Transverse colon (tissue), 4 donors: ENCODE results near the gene FDXR. TPM values are rescaled to one million over a fixed set of nuclear protein-coding genes. Genes with fewer than 3 reads are reported as not detected.

Experiments
- DNase-seq: peaks from one replicate; pipeline ENCODE4 v3.0.0-alpha.2; 2019
- H3K27ac ChIP-seq, 4 donors: fragments of 200-600 bp; sonication (generic); 2 replicates each; pipeline ENCODE4 v1.5.1; 2016 to 2018; ENCODE audit warnings: inconsistent platforms in 4 of 4
- H3K27me3 ChIP-seq: fragments of 200-600 bp; sonication (generic); 2 replicates; pipeline ENCODE4 v1.5.1; 2017; ENCODE audit warnings: inconsistent platforms
- H3K36me3 ChIP-seq, 4 donors: fragments of 200-600 bp; sonication (generic); 2 replicates each; pipeline ENCODE4 v1.5.1; 2017 to 2019; ENCODE audit warnings: inconsistent platforms in 4 of 4
- H3K4me1 ChIP-seq, 4 donors: fragments of 200-600 bp; sonication (generic); 2 replicates each; pipeline ENCODE4 v1.5.1; 2017 to 2020; ENCODE audit warnings: inconsistent platforms in 4 of 4
- H3K4me3 ChIP-seq, 4 donors: fragments of 200-600 bp; sonication (generic); 1 replicate in 1 of 4; 2 replicates in 3 of 4; pipeline versions ENCODE4 v1.5.1 to v1.6.1; 2017 to 2019; ENCODE audit warnings: inconsistent platforms in 4 of 4
- H3K9me3 ChIP-seq, 2 donors: fragments of 200-600 bp; sonication (generic); 2 replicates each; pipeline ENCODE4 v1.5.1; 2017 to 2019; ENCODE audit warnings: inconsistent platforms in 2 of 2
- EP300 ChIP-seq: sonication (generic); formaldehyde crosslinking; IDR thresholded peaks from one replicate; pipeline ENCODE4 v1.6.1; 2017; ENCODE audit warnings: antibody characterized with exemption, low read depth
- POLR2A ChIP-seq: fragments of 450-650 bp; IDR thresholded peaks from one replicate; pipeline ENCODE4 v1.6.1; 2016; ENCODE audit warnings: antibody characterized with exemption, mild to moderate bottlenecking, moderate library complexity
- POLR2AphosphoS5 ChIP-seq, 3 donors: sonication (generic); formaldehyde crosslinking; IDR thresholded peaks; one replicate each; pipeline ENCODE4 v1.6.1; 2016; ENCODE audit warnings: antibody characterized with exemption in 3 of 3
- WGBS, 2 donors: methylation state at CpG; one replicate each; pipeline ENCODE4 v1.1.5; 2018; ENCODE audit warnings: low coverage in 1 of 2; 5-methylcytosine and 5-hydroxymethylcytosine counted together
- in situ Hi-C, 4 donors: fragments of 200-750 bp; cut with MboI; loops; one replicate each; pipeline versions ENCODE4 v1.15.0 to v1.15.1; 2017; ENCODE audit warnings: low sequenced_read_pairs in 3 of 4, low pct_ligation_motif_present in 1 of 4, low pct_unique_long_range_greater_than_20kb in 1 of 4
- intact Hi-C: fragments of 100-400 bp; cut with DNase I; formaldehyde crosslinking; loops from one replicate; pipeline ENCODE4 v1.15.1; 2023; ENCODE audit warnings: low total_unique reads
- total RNA-seq, 4 donors: library from RNA; depleted of rRNA; stranded (reverse); fragments of >200 nt; gene quantifications; one replicate each; pipeline ENCODE4 v1.1.0, GENCODE V29; 2016
- TF ChIP-seq, protein P1 (sequence below), 5 experiments: fragments of 200-600 bp in 3 of 5; fragments of 450-650 bp in 2 of 5; sonication (generic) in 3 of 5; IDR thresholded peaks; 1 replicate in 2 of 5; 2 replicates in 3 of 5; pipeline ENCODE4 v1.5.1; 2016 to 2017; ENCODE audit warnings: antibody characterized with exemption in 5 of 5, inconsistent platforms in 3 of 5, mild to moderate bottlenecking in 2 of 5, moderate library complexity in 1 of 5

FDXR gene
- total RNA-seq, 4 donors from 2014 or later: 5.8 to 16.2 (median 10.4) TPM

GRCh38 chr17:74836691-74837467 is 35.9 kb downstream of the FDXR start:
- intact Hi-C loops: no loop called here
- TF ChIP-seq EP300 (no peak), POLR2A (no peak), POLR2AphosphoS5 (IDR thresholded peaks at IDR 0.05) (no peak)
- TF ChIP-seq, protein P1, sequence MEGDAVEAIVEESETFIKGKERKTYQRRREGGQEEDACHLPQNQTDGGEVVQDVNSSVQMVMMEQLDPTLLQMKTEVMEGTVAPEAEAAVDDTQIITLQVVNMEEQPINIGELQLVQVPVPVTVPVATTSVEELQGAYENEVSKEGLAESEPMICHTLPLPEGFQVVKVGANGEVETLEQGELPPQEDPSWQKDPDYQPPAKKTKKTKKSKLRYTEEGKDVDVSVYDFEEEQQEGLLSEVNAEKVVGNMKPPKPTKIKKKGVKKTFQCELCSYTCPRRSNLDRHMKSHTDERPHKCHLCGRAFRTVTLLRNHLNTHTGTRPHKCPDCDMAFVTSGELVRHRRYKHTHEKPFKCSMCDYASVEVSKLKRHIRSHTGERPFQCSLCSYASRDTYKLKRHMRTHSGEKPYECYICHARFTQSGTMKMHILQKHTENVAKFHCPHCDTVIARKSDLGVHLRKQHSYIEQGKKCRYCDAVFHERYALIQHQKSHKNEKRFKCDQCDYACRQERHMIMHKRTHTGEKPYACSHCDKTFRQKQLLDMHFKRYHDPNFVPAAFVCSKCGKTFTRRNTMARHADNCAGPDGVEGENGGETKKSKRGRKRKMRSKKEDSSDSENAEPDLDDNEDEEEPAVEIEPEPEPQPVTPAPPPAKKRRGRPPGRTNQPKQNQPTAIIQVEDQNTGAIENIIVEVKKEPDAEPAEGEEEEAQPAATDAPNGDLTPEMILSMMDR (IDR thresholded peaks at IDR 0.05): no peak
- H3K4me3 ChIP-seq: no peak overlapping the region
- peaks cover 5 to 12% (median 11%) of the 10 kb centered on the region in 4 donors for H3K4me1 ChIP-seq
- 94% methylated on average over 18 of the region's 19 CpGs; no CpG with 5 or more reads in 1 of the 2 donors for WGBS, 2 donors
- no peaks in the 10 kb centered on the region for H3K27me3 ChIP-seq
- H3K9me3 ChIP-seq: no peaks in the 10 kb centered on the region
- in situ Hi-C loops: no loop called here
- no peaks in the 10 kb centered on the region for H3K36me3 ChIP-seq
- no peak for DNase-seq
- H3K27ac ChIP-seq: no peak overlapping the region

DNA sequence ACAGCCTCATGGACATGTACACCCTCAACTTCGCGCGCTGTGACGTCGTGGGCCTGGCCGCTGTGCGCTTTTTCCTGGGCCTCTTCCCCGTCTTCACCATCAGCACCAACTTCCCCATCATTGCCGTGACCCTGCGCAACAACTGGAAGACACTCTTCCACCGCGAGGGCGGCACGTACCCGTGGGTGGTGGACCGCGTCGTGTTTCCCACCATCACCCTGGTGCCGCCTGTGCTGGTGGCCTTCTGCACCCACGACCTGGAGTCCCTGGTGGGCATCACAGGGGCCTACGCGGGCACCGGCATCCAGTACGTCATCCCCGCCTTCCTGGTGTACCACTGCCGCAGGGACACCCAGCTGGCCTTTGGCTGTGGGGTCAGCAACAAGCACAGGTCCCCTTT is 36.6 kb downstream of the FDXR start:
- no peaks in the 10 kb centered on the region for H3K9me3 ChIP-seq
- no peak for DNase-seq
- no peaks in the 10 kb centered on the region for H3K27me3 ChIP-seq
- in situ Hi-C loops (no loop called here), intact Hi-C loops (no loop called here)
- no peak overlapping the region for H3K27ac ChIP-seq
- 93 to 97% methylated on average over 10 to 26 of the region's 26 CpGs for WGBS, 2 donors
- TF ChIP-seq, protein P1 (IDR thresholded peaks at IDR 0.05): no peak
- no peak for TF ChIP-seq POLR2A
- TF ChIP-seq EP300: no peak
- TF ChIP-seq POLR2AphosphoS5 (IDR thresholded peaks at IDR 0.05): no peak
- peaks cover 5 to 9% (median 8%) of the 10 kb centered on the region in 4 donors for H3K4me1 ChIP-seq
- H3K36me3 ChIP-seq: no peaks in the 10 kb centered on the region
- H3K4me3 ChIP-seq: no peak overlapping the region

- intact Hi-C loops (no loop called here), in situ Hi-C loops (no loop called here)
- Histone ChIP-seq H3K27ac (no peak overlapping the region), H3K9me3 (no peaks in the 10 kb centered on the region), H3K4me1 (no peaks in the 10 kb centered on the region), H3K36me3 (no peaks in the 10 kb centered on the region), H3K27me3 (no peaks in the 10 kb centered on the region), H3K4me3 (no peak overlapping the region)
- WGBS, 2 donors: 75 to 90% methylated on average over 2 to 16 of the region's 16 CpGs
- TF ChIP-seq POLR2A (no peak), EP300 (no peak)
- peak; percentile 23 for DNase-seq
Measured at GRCh38 chr17:74833501-74834377, 39.1 kb downstream of the FDXR start.

- intact Hi-C loops: no loop called here
- Histone ChIP-seq H3K9me3 (no peaks in the 10 kb centered on the region), H3K4me3 (no peak overlapping the region), H3K36me3 (no peaks in the 10 kb centered on the region), H3K4me1 (no peaks in the 10 kb centered on the region), H3K27me3 (no peaks in the 10 kb centered on the region), H3K27ac (no peak overlapping the region)
- no peak for DNase-seq
- 82% methylated on average over 6 of the region's 9 CpGs; no CpG with 5 or more reads in 1 of the 2 donors for WGBS, 2 donors
- no peak for TF ChIP-seq POLR2A
- no peak for TF ChIP-seq POLR2AphosphoS5 (IDR thresholded peaks at IDR 0.05)
- TF ChIP-seq, protein P1 (IDR thresholded peaks at IDR 0.05): no peak
- no peak for TF ChIP-seq EP300
- in situ Hi-C loops: no loop called here
Measured at GRCh38 chr17:74832421-74832820, 40.4 kb downstream of the FDXR start.
